GM06990 (cell line): ENCODE measurements around the gene C19orf33.

Source experiments
- DNase-seq: peaks from one replicate; pipeline ENCODE4 v3.0.0-alpha.2; 2011; ENCODE audit not compliant: insufficient read length; ENCODE audit errors: extremely low read depth
- H3K27me3 ChIP-seq: replicated peaks from 2 replicates; pipeline ENCODE4 v1.6.0; 2011; ENCODE audit warnings: low read length; ENCODE audit not compliant: control insufficient read depth, insufficient read depth
- H3K36me3 ChIP-seq: 2 replicates; pipeline ENCODE4 v1.5.1; 2011; ENCODE audit warnings: low read length; ENCODE audit not compliant: control insufficient read depth, insufficient read depth
- H3K4me3 ChIP-seq: replicated peaks from 2 replicates; pipeline ENCODE4 v1.5.1; 2011; ENCODE audit warnings: low read depth, mild to moderate bottlenecking, control low read depth, low read length
- TF ChIP-seq, protein P1 (sequence below): IDR thresholded peaks from 2 replicates; pipeline ENCODE4 v1.5.1; 2011; ENCODE audit warnings: low read length, control low read depth, mild to moderate bottlenecking, inconsistent platforms; ENCODE audit not compliant: insufficient read depth, poor library complexity, severe bottlenecking

Gene C19orf33

DNA sequence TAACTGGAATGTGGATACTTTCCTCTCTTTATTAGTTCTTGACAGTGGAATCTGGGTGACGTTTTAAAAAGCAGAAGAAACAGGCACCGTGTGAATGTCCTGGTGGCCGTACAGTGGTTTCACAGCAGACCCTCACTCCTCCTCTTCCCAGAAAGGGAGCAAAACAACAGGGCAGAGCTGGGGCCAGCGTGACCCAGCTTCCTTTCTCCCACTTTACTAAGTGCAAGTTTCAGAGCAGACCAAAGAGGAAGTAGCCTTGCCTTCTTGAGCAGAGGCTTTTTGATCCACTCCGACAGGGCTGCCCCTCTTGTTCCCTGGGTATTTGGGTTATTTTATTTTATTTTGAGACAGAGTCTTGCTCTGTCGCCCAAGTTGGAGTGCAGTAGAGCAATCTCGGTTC, 19.6 kb upstream of the C19orf33 start:
- no peaks in the 10 kb centered on the region for H3K36me3 ChIP-seq
- TF ChIP-seq, protein P1, sequence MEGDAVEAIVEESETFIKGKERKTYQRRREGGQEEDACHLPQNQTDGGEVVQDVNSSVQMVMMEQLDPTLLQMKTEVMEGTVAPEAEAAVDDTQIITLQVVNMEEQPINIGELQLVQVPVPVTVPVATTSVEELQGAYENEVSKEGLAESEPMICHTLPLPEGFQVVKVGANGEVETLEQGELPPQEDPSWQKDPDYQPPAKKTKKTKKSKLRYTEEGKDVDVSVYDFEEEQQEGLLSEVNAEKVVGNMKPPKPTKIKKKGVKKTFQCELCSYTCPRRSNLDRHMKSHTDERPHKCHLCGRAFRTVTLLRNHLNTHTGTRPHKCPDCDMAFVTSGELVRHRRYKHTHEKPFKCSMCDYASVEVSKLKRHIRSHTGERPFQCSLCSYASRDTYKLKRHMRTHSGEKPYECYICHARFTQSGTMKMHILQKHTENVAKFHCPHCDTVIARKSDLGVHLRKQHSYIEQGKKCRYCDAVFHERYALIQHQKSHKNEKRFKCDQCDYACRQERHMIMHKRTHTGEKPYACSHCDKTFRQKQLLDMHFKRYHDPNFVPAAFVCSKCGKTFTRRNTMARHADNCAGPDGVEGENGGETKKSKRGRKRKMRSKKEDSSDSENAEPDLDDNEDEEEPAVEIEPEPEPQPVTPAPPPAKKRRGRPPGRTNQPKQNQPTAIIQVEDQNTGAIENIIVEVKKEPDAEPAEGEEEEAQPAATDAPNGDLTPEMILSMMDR, result no peak

DNA sequence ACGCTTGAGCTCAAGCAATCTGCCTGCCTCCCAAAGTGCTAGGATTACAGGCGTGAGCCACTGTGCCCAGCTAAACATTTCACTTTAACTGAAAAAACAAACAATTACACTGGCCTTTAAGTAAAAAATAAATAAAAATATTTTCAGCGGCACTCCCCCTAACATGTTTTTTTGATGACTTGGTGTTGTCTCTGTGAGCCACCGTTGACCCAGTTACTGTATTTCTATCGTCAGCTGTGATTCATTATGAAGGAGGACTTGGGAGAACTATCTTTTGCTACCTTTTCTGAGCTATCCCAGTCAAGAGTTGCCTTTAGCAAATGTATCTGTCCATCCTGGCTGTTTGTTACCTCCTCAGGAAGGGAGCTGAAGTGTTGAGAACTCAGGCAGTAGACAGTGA, 18.5 kb upstream of the C19orf33 start:
- Histone ChIP-seq H3K4me3 (no peak overlapping the region), H3K36me3 (no peaks in the 10 kb centered on the region), H3K27me3 (no peaks in the 10 kb centered on the region)
- no peak for DNase-seq
- TF ChIP-seq, protein P1, result no peak

More for the DNA sequence above, 19.6 kb upstream of the C19orf33 start:
- no peak overlapping the region for H3K4me3 ChIP-seq
- no peaks in the 10 kb centered on the region for H3K27me3 ChIP-seq
- no peak for DNase-seq

DNA sequence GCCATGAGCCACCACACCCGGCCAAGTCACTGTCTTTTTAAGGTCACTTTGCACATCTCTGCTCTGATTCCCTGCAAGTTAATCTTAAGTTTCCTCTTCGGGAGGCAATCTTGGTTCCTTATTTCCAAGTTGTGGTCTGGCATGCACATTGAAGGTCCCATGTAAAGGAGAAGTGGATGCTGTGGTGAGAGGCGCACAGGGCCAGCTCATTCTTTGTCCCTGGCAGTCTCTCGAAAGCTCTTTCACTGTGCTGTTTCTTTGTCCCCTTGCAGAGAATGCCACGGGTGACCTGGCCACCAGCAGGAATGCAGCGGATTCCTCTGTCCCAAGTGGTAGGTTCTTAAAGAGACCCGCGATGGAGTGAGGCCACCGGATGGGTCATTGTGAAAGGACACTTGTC, 16.4 kb upstream of the C19orf33 start:
- no peaks in the 10 kb centered on the region for H3K27me3 ChIP-seq
- DNase-seq, result no peak
- H3K36me3 ChIP-seq, result no peaks in the 10 kb centered on the region
- TF ChIP-seq, protein P1, result no peak
- no peak overlapping the region for H3K4me3 ChIP-seq

DNA sequence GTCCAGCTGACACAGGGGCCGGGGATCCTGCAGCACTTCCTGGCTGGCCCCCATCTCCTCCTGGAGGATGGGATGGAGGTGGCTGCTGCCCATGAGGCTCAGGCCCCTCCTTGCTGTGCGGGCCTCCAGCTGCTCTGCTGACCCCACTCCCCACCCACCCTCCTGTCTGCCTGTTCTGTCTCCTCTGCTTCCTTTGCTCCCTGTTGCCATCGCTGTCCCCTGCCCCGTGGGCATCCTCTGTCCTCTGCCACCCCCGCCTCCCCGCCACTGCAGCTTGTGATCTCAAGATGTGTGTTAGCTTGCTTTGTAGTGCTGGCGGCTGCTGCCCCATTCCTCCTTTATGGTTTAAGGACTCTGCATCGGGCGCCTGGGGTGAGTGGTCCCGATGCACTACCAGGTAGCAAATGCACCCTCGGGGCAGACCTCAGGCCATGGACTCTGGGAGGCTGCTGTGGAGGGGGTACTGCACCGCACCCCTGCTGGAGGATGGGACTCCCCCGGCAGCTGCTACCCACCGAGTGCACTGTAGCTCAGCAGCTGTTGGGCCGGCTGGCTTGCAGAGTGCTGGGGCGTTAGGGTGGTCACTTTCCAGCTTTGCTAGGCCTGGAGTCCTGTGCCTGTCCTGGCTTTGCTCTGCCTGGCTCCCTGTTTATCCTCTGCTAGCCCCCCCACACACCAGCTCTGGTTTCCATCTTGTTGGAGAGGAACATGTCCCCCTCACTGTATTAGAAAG, 15.8 kb upstream of the C19orf33 start:
- no peak for DNase-seq
- H3K4me3 ChIP-seq, result no peak overlapping the region
- H3K36me3 ChIP-seq, result no peaks in the 10 kb centered on the region
- no peaks in the 10 kb centered on the region for H3K27me3 ChIP-seq
- TF ChIP-seq, protein P1, result no peak

DNA sequence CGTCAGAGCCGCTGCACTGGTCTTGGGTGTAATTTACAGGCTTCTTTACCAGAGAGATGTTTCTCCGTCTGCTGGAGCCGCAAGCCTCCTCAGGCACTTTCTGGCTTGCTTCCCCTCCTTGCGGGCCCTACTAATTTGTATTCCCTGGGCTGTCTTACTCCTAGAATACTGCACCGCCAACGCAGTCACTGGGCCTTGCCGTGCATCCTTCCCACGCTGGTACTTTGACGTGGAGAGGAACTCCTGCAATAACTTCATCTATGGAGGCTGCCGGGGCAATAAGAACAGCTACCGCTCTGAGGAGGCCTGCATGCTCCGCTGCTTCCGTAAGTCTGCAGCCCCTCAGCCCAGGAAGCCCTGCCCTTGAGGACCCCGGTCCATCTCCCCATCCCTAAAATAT, 14.1 kb upstream of the C19orf33 start:
- Histone ChIP-seq H3K4me3 (no peak overlapping the region), H3K27me3 (no peaks in the 10 kb centered on the region), H3K36me3 (no peaks in the 10 kb centered on the region)
- TF ChIP-seq, protein P1, result no peak
- DNase-seq, result no peak
